ENCODE results near the gene STRN.
"Not testable (repeated sequence)": the region's sequence is repeated elsewhere in the genome, so short reads cannot be mapped to it uniquely, and the experiment has no call there.

STRN gene

DNA sequence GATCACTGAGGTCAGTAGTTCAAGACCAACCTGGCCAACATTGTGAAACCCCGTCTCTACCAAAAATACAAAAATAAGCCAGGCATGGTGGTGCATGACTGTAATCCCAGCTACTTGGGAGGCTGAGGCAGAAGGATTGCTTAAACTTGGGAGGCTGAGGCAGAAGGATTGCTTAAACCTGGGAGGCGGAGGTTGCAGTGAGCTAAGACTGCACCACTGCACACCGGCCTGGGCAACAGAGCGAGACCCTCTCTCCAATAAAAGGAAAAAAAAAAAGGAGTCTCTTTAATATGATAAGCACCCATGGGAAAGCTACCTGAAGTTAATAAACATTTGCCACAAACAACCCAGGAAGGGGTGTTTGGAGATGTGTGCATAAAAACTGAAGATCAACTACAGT lies 2.6 kb downstream of the STRN start:
- DNase-seq (ENCODE audit: low read depth in 4 of 4, low spot score in 1 of 4): no peak

DNA sequence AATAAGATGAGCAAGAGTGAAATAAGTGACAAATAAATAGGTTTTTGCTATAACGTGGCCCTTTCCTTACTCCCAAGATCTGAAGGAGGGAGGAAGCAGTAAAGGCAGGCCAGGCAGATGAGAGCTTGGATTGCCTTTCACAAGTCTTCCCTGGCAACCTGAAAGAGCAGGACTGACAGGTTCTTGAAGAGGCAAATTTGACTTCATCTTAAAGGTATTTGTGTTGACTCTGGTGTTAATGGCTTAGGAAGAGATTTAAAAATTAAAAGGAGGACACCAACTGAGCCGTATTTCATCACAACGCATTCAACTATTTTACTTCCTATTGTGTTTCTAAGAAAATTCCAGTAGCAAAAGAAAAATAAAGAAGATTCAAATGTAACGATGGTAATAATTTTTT lies 3.2 kb downstream of the STRN start:
- DNase-seq (ENCODE audit: low read depth in 4 of 4, low spot score in 1 of 4): no peak

DNA sequence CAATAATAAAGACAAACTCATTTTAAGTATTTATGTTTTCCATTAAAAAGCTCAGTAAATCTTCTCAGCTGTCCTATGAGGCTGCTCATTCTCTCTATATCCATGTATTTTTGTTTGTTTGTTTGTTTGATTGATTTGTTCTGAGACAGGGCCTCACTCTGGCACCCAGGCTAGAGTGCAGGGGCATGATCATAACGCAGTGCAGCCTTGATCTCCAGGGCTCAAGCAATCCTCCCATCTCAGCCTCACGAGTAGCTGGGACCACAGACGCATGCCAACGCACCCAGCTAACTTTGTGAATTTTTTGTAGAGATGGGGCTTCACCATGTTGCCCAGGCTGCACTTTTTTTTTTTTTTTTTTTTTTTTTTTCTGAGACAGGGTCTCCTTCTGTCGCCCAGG lies 5.6 kb downstream of the STRN start:
- DNase-seq (ENCODE audit: low read depth in 4 of 4, low spot score in 1 of 4): no peak

DNA sequence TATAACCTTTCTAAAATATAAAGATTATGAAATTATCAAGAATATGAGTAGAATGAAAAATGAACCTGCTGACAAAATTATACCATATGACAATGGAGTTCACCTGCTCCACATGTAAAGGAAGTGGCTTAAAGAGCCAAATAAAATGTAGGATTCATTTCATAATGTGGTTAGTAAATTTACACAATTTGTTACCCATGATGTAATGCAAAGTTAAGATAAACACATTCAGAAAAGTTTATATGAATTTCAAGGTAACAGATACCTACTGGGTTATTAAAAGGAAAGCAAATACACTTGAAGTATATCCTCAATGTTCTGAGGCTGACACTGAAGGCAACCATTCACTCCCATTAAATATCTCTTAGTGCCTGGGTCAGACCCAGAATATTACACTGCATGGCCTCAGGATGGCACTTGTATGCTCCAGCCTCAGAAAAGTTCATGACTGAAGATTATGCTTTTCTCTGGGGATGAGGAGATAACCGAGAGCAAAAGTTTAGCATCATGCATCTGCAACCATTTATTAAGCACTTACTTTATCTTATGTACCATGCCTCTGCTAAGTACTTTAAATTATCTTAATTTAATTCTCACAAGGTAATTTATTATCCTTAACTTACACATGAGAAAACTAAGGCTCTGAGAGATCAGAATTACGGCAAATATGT lies 6.2 kb downstream of the STRN start:
- no peak for DNase-seq (ENCODE audit: low read depth in 4 of 4, low spot score in 1 of 4)

DNA sequence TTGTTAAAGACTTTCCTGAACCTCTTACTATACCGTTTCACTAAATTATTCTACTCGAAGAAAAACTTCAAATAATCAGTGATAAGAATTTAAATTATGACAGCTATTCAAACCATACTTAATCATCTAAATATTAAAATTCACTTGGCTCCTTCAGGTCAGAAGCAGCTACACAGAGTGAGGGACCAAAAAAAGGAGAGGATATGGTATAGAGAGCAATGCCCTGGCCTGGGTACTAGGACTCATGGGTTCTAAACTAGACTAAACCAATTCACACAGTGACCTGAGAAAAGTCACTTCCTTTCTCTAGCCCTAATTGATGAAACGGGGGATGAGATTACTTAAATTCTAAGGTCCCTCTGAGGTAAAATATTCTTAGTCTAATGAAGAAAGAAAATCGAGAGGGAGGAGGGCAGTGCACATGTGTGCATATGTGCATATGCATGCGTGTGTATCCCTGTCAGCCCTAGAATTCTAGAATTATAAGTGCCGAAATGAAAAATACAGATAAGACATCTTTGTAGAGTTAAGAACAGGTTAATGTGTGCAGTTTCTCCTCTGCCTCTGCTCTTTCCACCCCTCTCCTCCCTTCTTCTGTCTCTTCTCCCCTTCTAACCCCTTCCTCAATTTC lies 11.2 kb downstream of the STRN start:
- DNase-seq (ENCODE audit: low read depth in 4 of 4, low spot score in 1 of 4): no peak

DNA sequence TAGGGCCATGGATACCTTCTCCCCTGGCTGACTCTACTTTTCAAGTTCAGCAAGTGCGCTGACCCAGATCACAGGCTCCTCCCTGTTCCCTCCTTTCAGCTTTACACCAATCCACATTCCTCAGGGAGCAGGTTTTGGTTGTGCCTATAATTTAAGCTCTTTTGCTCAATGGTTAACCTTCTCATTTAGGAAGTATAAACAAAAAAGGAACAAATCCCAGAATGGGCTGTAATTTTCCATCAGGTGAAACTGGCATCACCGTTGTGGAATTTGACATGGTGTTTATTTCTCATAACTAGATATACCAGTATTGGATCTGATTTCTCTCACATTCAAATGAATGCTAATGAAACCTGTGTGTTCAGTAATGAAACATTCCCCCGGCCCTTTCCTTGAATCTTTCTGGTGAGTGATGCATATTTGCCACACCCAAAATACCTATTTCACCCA lies 13.6 kb downstream of the STRN start:
- no peak for DNase-seq (ENCODE audit: low read depth in 4 of 4, low spot score in 1 of 4)

DNA sequence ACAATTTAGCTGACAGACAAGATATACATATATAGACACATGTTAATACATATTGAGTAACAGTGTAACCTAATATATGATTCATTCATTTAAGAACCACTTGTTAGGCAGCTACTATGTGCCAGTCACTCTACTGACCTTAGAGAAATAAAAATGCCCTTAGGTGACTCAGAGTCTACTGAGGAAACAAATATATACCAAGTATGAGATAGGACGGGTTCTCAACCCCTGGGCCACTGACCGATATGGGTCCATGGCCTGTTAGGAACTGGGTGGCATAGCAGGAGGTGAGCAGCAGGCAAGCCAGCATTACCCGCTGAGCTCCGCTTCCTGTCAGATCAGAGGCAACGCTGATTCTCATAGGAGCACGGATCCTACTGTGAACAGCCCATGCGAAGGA lies 14.8 kb downstream of the STRN start:
- no peak for DNase-seq (ENCODE audit: low read depth in 4 of 4, low spot score in 1 of 4)

DNA sequence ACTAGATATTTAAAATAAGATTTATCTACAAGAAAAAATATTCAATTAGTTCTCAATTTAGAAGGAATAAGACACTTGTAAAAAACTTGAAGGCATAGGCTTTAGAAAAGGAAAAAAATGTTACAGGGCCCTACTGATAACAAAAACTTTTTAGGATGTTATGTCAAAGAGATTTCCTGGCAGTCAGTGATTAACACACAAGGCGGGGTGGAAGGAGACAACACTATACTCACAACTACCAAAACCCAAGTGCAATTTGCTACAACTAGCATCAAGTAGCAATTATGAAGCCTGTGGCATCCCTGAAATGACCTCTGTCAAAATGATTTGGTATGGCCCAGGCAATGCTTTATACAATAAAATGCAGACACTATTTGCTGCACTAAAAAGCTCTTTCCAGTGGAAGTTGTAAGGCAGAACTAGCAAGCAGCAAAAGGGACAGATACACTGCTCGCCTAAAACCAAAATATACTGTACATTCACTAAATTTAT lies 15.3 kb downstream of the STRN start:
- no peak for DNase-seq (ENCODE audit: low read depth in 4 of 4, low spot score in 1 of 4)

DNA sequence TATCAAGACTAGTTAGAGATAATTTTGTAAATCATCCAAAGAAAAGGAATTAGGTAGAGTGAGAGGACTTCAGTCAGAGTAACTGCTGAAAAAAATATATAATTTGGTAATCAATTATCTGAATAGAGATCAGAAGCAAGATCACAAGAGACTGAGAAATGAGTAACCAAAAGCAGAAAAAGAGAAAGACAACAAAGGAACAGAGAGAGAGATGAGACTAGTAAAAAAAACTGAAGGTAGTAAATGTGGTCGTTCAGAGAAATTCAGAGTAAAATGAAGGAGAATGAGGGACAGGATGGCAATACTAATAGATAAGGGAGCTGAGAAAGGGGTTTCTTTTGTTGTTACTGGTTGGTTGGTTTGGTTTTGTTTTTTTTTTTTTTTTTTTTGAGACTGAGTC lies 16.5 kb downstream of the STRN start:
- DNase-seq (ENCODE audit: low read depth in 4 of 4, low spot score in 1 of 4): no peak

DNA sequence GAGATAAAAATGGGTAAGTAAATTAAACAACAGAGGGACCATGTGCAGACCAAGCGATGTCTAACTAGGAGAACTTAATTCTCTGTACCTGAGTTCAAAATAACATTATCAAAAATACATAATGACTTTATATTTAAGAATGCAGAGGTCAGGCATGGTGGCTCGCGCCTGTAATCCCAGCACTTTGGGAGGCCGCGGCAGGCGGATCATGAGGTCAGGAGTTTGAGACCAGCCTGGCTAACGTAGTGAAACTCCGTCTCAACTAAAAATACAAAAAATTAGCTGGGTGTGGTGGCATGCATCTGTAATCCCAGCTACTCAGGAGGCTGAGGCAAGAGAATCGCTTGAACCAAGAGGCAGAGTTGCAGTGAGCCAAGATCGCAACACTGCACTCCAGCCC lies 21.1 kb downstream of the STRN start:
- not testable (repeated sequence) for DNase-seq (ENCODE audit: low read depth in 4 of 4, low spot score in 1 of 4)

DNA sequence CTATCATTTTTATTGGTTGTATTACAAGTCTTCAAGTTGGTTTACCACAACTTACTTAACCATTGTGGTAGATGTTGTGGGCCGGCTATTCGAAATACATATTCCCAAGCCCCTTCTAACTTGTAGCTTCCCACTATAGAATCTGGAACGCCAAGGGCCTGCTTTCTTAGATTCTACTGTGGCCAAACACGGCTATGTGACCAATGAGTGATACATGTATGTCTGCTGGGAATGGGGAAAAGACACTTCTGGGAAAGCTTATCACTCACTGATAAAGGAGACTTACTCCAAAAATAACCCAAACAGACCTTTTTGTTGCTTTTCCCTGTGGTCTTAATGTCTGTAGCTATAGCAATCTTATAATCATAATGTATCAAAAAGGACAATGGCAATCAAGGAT lies 24.5 kb downstream of the STRN start:
- DNase-seq (ENCODE audit: low read depth in 4 of 4, low spot score in 1 of 4): no peak

DNA sequence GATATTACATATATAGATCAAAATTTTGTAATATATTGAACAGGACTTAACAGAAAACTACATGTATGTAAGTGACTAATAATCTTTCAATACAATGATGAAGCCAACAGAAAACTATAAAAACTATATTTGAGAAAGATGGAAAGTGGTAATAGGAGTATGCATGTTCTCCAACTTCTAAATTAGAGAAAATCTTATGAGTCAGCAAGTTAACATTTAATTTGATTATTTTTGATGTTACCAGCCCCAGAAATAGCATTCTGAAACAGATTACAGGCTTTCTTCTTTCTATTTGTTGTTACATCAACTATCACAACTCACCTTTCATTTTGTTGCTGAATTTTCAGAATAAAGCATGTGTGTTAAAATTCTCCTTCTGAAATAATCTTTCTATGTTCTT lies 29.8 kb downstream of the STRN start:
- not testable (repeated sequence) for DNase-seq (ENCODE audit: low read depth in 4 of 4, low spot score in 1 of 4)

DNA sequence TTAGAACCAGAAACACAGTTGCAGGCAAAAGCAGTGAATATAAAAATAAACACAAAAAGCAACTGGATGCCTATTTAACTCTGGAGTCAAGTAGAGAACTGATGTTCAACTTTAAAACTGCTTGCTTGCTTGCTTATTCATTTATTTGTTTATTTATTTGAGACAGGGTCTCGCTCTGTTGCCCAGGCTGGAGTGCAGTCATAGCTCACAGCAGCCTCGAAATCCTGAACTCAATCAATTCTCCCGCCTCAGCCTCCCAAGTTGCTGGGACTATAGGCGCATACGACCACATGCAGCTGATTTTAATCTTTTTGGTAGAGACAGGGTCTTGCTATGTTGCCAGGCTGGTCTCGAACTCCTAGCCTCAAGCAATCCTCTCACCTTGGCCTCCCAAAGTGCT lies 34.6 kb downstream of the STRN start:
- not testable (repeated sequence) for DNase-seq (ENCODE audit: low read depth in 4 of 4, low spot score in 1 of 4)

DNA sequence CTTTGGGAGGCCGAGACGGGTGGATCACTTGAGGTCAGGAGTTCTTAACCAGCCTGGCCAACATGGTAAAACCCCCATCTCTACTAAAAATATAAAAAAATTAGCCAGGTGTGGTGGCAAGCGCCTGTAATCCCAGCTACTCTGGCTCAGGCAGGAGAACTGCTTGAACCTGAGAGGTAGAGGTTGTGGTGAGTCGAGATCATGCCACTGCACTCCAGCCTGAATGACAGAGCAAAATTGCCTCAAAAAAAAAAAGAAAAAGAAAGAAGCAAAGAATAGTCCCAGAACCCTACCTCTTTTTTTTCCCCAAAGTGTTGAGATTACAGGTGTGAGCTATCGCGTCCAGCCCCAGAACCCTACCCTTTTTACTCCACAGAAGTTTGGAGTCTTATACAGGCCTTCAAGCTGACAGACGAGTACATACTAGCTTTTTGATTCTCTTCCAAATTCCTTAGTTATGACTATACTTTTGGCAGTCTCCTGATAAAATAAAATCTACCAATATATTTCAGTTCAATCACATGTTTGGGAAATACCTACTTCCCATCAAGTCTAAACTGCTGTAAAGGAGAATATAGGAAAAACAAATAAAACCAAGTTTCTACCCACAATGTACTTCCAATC lies 35.4 kb downstream of the STRN start:
- not testable (repeated sequence) for DNase-seq (ENCODE audit: low read depth in 4 of 4, low spot score in 1 of 4)

DNA sequence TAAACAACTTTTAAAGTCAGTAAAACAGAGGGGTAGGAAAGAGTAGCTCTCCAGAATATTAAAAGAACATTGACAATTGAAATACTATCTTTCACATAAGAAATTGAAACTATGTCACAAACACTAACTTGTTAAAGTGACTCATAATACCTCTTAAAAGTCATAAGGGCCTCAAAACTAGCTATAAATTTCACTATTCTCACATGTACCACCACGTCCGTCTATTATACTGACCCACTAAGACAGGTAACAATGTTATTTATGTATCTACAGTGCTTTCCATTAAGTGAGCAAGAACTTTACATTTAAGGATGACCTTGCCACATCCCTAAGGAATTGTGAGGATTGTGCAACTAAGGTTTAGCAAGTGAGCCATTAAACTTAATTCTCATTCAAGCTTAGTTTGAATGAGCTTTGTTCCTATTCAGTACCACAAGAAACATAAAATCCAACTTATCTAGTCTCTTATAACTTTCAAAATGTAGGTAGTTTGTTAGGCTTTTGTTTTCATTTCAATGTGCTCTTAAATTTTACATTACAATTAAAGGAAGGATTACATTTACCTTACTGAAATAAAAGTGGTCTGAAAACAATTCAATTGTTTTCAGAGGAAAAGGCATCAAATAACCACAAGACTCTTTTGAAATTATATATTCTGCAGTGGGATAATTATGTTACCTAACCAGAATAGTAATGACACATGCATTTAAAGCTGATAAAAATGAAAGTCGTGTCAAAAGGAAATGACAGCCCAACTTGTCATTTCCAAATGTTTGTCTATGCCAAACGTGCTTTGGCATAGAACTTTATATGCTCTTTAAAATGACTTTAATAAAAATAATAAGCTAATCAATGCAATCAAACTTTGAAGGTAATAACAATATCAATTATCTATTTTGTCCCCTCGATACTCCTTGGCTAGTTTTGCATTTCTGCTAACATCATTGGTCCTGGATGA lies 39.9 kb downstream of the STRN start:
- not testable (repeated sequence) for DNase-seq (ENCODE audit: low read depth in 4 of 4, low spot score in 1 of 4)

DNA sequence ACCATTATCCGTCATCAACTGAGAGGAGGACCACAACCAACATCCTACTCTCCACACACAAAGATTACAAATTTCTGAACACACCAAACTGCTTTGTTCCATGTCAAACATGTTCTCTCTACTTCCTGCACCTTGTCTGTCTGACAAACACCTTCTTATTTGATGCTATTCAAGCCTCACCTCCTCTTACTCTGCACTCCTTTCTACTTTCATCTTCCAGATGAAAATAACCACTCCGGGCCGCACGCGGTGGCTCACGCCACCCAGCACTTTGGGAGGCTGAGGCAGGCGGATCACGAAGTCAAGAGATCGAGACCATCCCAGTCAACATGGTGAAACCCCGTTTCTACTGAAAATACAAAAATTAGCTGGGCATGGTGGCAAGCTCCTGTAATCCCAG lies 43.7 kb downstream of the STRN start:
- not testable (repeated sequence) for DNase-seq (ENCODE audit: low read depth in 4 of 4, low spot score in 1 of 4)

DNA sequence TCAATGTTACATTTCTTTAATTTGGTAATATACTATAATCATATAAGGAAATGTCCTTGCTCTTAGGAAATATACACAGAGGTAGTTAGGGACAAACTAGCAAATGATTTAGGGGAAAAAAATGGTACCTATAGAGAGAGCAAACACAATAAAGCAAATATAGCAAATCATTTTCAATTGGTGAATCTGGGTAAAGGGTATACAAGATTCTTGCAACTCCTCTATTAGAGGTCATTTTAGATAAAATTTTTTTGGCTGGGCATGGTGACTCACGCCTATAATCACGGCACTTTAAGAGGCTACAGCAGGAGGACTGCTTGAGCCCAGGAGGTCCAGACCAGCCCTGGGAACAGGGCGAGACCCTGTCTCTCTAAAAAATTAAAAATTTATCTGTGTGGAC lies 44.4 kb downstream of the STRN start:
- DNase-seq (ENCODE audit: low read depth in 4 of 4, low spot score in 1 of 4): no peak

DNA sequence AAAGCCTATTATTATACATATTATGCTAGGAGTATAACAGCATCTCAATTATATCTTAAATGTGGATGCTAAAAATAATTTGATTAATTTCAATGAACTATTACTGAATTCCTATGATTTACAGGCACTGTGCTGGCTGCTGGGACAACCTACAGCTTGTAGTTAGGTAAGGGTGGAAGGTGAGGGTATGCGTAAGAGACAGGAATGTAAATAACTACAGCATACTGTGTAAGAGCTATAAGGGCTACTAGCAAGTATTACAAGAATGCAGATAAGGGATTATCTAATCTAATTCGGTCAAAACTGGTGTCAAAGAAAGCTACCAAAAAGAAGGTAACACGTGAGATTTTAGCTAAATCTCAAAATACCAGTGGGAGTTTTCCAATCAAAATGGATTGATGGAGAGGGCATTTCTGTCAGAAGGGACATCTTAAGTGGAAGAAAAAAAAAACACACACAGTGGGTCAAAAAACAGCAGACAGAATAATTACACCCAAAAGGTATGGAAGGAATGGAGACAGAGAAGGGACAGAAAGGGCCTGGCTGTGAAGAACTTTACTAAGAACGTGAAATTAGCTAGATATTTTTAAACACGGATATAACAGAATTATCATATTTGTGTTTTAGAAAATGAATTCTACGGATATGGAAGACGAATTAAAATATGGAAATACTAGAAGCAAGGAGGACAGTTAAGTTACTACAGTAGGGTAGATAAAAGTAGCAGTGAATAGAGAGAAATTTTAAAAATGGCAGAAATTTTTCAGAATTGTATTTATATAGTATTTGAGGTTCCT lies 47.1 kb downstream of the STRN start:
- no peak for DNase-seq (ENCODE audit: low read depth in 4 of 4, low spot score in 1 of 4)

DNA sequence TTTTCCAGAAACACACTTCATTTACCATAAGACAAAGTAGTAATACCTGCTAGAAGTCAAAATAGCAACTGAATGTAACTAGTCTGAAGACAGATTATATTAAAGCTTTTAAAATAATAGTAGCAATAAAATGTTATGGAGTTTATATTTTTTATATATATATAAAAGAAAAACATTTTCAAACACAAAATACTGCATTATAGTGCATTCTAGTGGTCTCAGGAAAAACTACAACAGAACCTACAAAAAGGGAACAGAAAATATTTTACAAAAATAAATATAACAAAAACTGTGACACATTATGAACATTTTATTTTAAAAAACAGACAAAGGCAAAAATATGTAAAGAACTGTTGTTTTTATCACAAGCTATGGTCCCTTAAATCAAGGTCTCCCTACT lies 48.0 kb downstream of the STRN start:
- no peak for DNase-seq (ENCODE audit: low read depth in 4 of 4, low spot score in 1 of 4)

DNA sequence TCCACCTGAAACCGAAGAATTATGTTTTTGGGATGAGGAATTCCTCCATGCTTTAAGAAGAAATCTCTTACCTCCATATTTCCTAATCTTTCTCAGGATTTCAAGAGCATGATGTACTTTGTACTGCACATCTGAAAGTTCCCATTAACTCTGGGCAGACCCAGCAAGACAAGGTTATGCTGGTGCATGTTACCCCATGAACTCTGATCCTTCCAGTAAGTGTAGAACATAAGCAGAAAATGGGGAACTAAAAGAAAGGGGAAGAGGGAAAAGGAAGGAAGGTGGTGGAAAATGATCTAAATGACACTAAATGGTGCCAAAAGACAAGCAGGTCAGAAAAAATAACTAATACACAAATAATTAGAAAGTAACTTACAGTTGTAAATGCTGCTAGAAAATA lies 50.7 kb downstream of the STRN start:
- no peak for DNase-seq (ENCODE audit: low read depth in 4 of 4, low spot score in 1 of 4)

DNA sequence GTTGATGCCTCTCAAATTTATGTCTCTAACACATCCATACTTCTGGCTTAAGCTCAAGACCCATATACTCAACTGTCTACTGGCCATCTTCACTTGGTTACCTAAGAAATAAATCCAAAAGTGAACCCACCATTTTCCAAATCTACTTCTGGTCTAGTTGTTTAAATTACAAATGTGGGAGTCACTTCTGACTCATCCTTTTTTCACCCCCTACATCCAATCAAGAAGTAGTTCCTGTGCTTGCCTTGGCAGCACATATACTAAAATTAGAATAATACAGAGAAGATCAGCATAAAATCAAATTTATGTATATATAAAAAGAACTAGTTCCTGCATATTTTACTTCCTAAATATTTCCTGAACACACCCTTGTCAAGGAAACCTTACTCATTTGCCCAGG lies 53.6 kb downstream of the STRN start:
- no peak for DNase-seq (ENCODE audit: low read depth in 4 of 4, low spot score in 1 of 4)

Data from stimulated activated CD4-positive, alpha-beta T cell treated with anti-CD3 and anti-CD28 coated beads, Interleukin-1b, Interleukin-23, amount 100 ng/mL, for 24 hours (primary cell).